RWPE2 (cell line): ENCODE measurements around the gene SMCO1.

Experiments
- ATAC-seq: fragments of 200-7000 bp; cut with Tn5 transposase; 3 replicates; pipeline ENCODE4 v1.9.1; 2021; ENCODE audit warnings: low read depth
- DNase-seq: peaks from one replicate; pipeline ENCODE4 v3.0.0-alpha.2; 2020; ENCODE audit warnings: low spot score
- H3K27ac ChIP-seq: fragments of 450-650 bp; 2 replicates; pipeline ENCODE4 v1.5.1; 2017; ENCODE audit warnings: mild to moderate bottlenecking; ENCODE audit not compliant: poor library complexity, severe bottlenecking
- H3K27me3 ChIP-seq: fragments of 250-450 bp; sonication (Bioruptor Pico); 2 replicates; pipeline ENCODE4 v1.5.1; 2021; ENCODE audit warnings: mild to moderate bottlenecking, moderate library complexity; ENCODE audit not compliant: insufficient read depth, poor library complexity, severe bottlenecking
- H3K36me3 ChIP-seq: fragments of 250-450 bp; sonication (Bioruptor Pico); 2 replicates; pipeline ENCODE4 v1.5.1; 2020; ENCODE audit warnings: low read depth, mild to moderate bottlenecking, moderate library complexity
- H3K4me1 ChIP-seq: fragments of 250-450 bp; sonication (Bioruptor Pico); 2 replicates; pipeline ENCODE4 v1.5.1; 2021; ENCODE audit warnings: mild to moderate bottlenecking, moderate library complexity; ENCODE audit not compliant: insufficient read depth, poor library complexity, severe bottlenecking
- H3K4me3 ChIP-seq: fragments of 250-450 bp; sonication (Bioruptor Pico); 2 replicates; pipeline ENCODE4 v1.5.1; 2021; ENCODE audit warnings: mild to moderate bottlenecking, moderate library complexity; ENCODE audit not compliant: severe bottlenecking
- H3K9me3 ChIP-seq: fragments of 250-450 bp; sonication (Bioruptor Pico); 2 replicates; pipeline ENCODE4 v1.5.1; 2021; ENCODE audit warnings: mild to moderate bottlenecking, moderate library complexity; ENCODE audit not compliant: severe bottlenecking
- CTCF ChIP-seq: fragments of 450-650 bp; IDR thresholded peaks from one replicate; pipeline ENCODE4 v1.5.1; 2017; ENCODE audit warnings: mild to moderate bottlenecking, moderate library complexity; ENCODE audit not compliant: poor library complexity, severe bottlenecking

Gene SMCO1

GRCh38 chr3:196501316-196502044, 13.7 kb downstream of the SMCO1 start:
- H3K9me3 ChIP-seq = no peaks in the 10 kb centered on the region
- H3K4me1 ChIP-seq = peaks cover 10% of the 10 kb centered on the region
- no peaks in the 10 kb centered on the region for H3K27me3 ChIP-seq
- DNase-seq (no peak), ATAC-seq (no peak)
- H3K4me3 ChIP-seq = peak overlapping the region; percentile 59
- no peak for TF ChIP-seq CTCF
- H3K27ac ChIP-seq = peak overlapping the region; percentile 90
- H3K36me3 ChIP-seq = peaks cover 34% of the 10 kb centered on the region

GRCh38 chr3:196499807-196500524, 15.2 kb downstream of the SMCO1 start:
- peaks cover 10% of the 10 kb centered on the region for H3K4me1 ChIP-seq
- peaks cover 48% of the 10 kb centered on the region for H3K36me3 ChIP-seq
- H3K27me3 ChIP-seq = no peaks in the 10 kb centered on the region
- H3K9me3 ChIP-seq = no peaks in the 10 kb centered on the region
- peak overlapping the region; percentile 90 for H3K27ac ChIP-seq
- peak overlapping the region; percentile 59 for H3K4me3 ChIP-seq
- ATAC-seq = no peak
- no peak for TF ChIP-seq CTCF
- no peak for DNase-seq

- Histone ChIP-seq H3K27me3 (no peaks in the 10 kb centered on the region), H3K36me3 (peaks cover 48% of the 10 kb centered on the region), H3K9me3 (no peaks in the 10 kb centered on the region), H3K4me1 (peaks cover 10% of the 10 kb centered on the region), H3K27ac (peak overlapping the region; percentile 90), H3K4me3 (no peak overlapping the region)
- ATAC-seq (no peak), DNase-seq (no peak)
- TF ChIP-seq CTCF = no peak
These were observed 16.1 kb downstream of the SMCO1 start for GRCh38 chr3:196499061-196499460.

- Histone ChIP-seq H3K27ac (no peak overlapping the region), H3K4me3 (no peak overlapping the region), H3K36me3 (peaks cover 48% of the 10 kb centered on the region), H3K27me3 (no peaks in the 10 kb centered on the region), H3K4me1 (peaks cover 10% of the 10 kb centered on the region), H3K9me3 (no peaks in the 10 kb centered on the region)
- DNase-seq (no peak), ATAC-seq (no peak)
- no peak for TF ChIP-seq CTCF
These were observed 16.8 kb downstream of the SMCO1 start for GRCh38 chr3:196498297-196498696.

- no peak for TF ChIP-seq CTCF
- Histone ChIP-seq H3K36me3 (peaks cover 47% of the 10 kb centered on the region), H3K27me3 (no peaks in the 10 kb centered on the region), H3K9me3 (no peaks in the 10 kb centered on the region), H3K4me1 (peaks cover 10% of the 10 kb centered on the region), H3K4me3 (no peak overlapping the region), H3K27ac (no peak overlapping the region)
- no peak for ATAC-seq
- no peak for DNase-seq
These were observed 19.0 kb downstream of the SMCO1 start for GRCh38 chr3:196496183-196496582.
